Measurements from ENCODE around the gene MDM1.

Gene MDM1

DNA sequence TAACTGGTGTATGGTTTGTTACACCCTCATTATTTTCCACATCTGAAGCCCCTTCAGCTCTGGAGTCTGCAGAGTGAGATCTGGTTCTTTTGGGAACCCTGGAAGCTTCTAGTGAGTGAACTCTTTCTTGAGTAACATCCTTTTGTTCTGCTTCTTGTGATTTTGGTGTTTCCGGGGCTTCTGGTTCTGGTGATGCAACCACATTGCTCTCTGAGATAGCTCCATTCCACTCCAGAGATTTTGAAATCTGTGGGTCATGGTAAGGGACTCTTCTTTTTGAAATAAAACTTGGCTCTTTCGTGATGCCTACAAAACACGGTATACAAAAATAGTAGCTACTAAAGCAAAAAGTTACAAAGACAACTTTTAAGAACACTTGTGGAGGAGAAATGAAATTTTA is 5.4 kb downstream of the MDM1 start:
- no peak for DNase-seq (ENCODE audit: low read depth, low spot score)

DNA sequence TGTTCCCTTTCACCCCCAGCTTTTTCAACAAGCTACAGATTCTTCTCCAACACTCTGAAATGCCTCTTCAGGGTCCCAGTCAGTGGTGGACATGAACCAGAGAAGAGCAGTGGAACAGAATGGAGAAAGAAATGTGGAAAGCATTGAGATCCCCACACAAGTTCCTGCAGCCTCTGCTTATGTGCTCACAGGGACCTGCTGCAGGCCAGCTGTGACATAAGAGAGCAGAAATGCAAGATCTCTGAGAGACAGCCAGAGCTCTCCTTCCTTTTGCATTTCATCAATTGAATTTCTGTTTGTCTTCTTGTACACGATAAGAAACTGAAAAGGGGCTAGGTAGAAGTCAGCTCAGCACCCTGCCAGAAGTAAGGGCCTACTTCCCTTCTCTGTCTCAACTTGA is 6.2 kb downstream of the MDM1 start:
- DNase-seq (ENCODE audit: low read depth, low spot score): no peak

DNA sequence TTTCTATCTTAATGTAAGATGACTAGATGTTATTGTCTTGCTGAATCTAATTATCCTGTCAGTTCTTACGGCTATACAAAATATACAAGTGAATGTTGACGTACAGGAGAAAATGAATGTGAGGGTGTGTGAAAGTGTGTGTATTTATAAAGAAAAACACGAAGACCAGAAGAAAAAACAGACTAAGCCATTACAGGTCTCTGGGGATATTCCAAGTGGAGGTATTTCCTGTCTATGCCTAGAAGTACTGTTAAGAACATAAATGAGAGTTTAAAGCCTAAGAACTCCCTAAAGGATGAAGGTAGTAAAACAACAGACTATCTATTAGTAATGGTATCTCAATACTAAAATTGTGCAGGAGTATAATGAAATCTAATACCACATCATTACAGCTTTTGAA is 7.6 kb downstream of the MDM1 start:
- no peak for DNase-seq (ENCODE audit: low read depth, low spot score)

DNA sequence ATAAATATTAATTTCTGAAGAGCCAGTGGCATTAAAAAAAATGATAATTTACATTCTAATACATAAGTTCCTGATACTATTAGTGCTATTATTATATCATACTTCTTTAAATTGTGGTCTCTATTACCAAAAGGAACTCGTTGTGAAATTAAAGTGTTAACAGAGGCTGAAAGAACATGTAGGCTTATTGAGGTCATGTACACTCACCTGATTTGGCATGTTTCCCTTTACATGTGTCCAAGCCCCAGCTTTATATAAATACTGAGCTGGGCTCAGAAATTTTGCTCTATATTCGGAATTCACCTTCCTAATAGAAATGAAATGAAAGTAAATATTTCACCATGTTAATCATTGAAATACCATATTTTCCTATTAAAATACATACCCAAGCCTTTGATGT is 11.0 kb downstream of the MDM1 start:
- DNase-seq (ENCODE audit: low read depth, low spot score): no peak

DNA sequence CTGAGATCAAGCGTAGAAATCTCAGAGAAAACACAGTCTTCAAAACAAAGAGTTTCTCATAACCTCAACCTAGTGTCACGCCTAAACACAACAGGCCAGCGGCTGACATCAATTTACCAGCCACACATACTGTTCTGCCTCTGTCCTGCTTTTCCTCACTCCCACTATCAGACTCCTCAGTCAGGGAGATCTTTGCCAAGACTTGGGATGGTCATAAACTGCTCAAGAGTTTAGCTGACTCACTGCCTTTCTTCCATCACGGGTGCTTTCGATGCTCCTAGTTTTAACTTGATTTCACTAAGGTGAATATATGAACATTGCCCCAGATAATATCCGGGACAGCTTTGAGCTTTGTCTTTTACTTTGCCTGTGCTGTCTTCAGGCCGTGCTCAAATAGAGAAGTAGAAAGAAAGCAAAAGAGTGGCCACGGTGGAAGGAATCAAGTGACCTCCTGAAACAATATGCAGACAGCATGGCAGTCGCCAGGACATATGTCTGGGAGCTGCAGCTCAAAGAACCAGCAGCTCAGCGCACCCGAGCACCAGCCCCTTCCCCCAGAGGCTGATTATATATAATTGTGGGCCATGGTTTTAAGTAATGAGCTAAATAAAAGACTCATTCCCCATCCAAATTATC is 12.1 kb downstream of the MDM1 start:
- DNase-seq (ENCODE audit: low read depth, low spot score): no peak

DNA sequence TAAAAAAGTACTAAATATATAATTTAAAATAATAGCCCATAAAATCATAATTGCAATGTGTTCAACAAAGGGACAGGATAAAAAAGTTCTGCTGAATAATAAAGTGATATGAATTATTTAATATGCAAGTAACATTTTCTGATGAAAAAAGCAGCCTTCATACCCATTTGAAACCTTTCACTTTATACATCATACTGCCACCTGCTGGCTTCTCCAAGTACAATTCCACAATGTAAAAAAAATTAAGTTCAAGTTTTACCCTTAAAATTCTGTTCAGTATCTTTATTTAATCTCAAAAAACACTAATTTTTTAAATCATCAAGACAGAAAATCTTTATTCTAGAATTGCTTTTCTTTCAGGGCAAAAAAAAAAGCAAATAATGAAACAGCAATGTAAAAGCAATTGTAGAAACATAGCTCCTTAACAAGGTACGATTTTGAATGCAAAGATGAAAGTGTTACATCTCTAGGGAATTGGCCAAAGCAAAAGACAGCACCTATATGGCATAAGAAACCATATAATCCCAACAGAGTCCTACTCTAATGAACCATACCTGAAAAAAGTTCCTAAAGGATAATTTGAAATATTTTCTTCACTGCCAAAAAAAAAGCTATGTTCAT is 15.0 kb downstream of the MDM1 start:
- peak; percentile 56 for DNase-seq (ENCODE audit: low read depth, low spot score)

DNA sequence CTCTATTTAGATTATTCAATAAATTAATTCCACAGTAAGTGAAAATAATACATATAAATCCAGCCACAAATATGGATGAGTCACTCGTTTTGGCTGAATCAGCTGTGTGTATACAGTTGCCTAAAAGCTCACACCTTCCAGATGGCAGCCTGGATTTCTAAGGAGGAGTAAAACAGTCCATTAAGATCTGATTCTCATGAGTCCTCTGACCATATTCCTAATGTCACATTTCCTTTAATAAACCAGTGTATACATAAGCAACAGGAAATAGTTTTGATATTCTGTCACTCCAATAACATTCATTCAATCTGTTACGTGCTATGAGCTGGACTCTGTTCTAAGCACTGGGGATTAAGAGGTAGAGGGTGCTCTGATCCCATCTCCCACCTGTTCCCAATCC is 21.8 kb downstream of the MDM1 start:
- peak; percentile 10 for DNase-seq (ENCODE audit: low read depth, low spot score)

DNA sequence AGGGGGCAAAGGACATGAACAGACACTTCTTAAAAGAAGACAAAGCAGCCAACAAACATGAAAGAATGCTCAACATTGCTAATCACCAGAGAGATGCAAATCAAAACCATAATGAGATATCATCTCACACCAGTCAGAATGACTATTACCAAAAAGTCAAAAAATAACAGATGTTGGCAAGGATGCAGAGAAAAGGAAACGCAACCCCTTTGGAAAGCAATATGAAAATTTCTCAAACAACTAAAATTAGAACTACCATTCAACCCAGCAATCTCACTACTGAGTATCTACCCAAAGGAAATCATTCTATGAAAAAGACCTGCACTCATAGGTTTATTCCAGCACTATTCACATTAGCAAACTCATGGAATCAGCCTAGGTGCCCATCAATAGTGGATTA is 25.6 kb downstream of the MDM1 start:
- no peak for DNase-seq (ENCODE audit: low read depth, low spot score)

DNA sequence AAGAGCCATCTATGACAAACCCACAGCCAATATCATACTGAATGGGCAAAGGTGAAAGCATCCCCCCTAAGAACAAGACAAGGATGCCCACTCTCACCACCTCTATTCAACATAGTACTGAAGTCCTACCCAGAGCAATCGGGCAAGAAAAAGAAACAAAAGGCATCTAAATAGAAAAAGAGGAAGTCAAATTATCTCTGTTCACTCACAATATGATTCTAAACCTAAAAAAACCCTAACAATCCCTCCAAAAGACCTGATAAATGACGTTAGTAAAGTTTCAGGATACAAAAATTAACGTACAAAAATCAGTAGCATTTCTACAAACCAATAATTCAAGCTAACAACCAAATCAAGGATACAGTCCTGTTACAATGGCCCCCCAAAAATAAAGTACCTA is 26.9 kb downstream of the MDM1 start:
- DNase-seq (ENCODE audit: low read depth, low spot score): no peak

DNA sequence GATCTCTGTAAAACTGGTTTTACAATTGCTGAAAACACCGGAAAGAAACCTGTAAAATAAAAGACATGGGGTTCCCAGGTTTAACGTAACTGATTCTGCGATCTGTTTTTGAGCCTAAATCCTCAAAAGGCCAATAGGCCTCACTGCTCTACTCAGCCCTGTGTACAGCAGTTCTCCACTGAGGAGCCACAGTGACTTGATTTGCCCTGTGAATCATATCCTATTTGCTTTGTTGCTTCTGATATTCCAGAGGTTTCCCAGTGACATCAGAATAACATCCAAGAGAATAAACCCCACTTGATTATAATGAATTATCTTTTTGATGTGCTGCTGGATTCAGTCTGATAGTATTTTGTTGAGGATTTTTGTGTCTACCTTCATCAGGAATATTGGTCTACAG is 27.5 kb downstream of the MDM1 start:
- DNase-seq (ENCODE audit: low read depth, low spot score): no peak

DNA sequence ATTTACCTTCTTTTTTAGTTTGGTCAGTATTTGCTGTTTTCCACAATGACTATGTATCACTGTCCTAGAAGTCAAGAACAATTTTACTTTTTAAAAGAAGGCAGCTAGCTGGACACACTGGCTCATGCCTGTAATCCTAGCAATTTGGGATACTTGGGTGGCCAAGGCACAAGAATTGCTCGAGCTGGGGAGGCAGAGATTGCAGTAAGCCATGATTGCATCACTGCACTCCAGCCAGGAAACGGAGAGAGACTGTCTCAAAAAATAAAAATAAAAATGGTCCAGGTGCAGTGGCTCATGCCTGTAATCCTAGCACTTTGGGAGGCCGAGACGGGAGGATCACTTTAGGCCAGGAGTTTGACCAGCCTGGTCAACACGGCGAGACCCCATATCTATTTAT is 28.3 kb downstream of the MDM1 start:
- DNase-seq (ENCODE audit: low read depth, low spot score): no peak

DNA sequence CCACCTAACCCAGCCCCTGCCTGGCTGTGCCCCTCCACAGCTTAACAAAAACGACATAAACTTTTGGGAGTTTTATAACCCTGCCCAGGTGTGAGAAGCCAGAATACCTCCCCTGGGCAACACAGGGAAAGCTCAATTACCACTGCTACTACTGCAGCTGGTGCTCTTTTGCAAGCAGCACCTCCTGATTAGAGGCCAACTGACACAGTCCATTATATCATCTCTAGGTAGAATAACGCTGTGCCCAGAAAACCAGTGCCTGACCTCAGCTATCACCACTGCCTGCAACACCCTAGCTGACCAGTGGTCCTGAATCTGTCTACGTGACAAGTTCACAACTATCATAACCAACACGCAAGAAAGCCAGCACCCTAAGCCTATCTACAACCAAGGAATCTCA is 34.2 kb downstream of the MDM1 start:
- DNase-seq (ENCODE audit: low read depth, low spot score): no peak

DNA sequence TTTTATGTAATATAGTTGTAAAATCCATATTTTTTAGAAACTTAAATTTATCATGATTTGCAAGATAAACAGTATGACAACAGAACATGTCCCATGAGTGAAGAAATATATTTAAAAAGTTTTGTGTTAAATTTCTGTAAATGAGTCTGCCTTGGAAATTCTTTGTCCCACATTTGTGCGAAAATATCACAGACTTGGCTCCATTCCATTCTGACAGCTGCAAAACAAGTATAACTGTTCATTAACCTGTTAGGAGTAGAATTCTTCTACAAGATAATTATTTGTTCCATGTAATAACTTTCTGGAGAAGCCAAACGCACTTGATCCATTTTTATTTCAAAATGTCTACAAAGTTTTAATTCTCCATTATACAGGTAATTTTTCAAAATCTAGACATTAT is 37.9 kb downstream of the MDM1 start:
- DNase-seq (ENCODE audit: low read depth, low spot score): no peak

DNA sequence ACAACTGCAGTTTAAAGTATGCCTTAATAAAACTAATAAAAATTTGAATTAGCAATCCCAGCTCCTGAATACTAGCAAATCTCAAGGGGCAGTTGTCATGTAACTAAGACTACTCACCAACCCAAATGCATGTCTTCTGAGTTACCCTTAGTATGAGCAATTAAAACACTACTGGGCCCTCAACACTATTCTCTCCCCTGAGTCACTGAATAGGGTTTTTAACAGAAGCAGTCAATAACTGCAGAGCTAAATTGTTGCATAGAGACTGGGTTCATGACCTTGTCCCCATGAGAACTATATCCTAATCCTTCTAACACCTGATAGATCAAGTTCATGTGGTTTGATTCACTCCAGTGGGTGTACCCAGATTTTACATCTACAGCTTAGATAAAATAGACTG is 38.8 kb downstream of the MDM1 start:
- no peak for DNase-seq (ENCODE audit: low read depth, low spot score)

DNA sequence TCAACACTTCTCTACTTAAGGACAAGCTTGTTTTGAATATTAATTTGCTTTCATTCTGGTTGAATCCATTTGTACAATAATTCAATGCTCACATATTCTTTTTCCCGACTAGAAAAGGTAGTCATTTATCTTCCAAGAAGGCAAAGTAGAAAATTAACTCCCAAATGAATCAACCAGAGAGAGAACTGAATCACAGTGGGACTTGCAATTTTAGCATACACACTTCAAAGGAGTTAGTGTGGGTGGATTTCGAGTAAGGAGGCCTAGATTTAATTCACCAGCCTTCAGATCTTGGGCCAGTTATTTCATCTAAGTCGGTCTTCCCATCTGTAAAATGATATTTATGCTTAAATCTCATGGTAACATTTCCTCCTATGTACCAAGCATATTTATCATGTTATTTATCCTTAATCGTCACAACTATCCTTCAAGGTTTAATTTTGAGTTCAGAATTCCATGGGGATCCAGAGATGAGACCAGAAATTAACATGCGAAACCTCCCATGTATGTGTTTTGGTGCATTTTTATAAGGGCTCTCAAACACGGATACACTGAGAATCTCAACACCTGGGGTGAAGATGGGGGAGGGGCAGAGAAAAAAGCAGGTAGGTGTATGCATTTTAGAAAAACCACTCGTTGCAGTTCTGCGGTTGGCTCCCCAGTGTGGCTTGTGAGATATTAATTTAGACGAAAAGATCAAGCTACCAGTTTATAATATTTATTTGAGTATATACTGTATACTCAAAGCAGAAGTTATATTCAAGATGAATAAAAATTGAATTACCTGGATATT is 39.8 kb downstream of the MDM1 start:
- DNase-seq (ENCODE audit: low read depth, low spot score): no peak

DNA sequence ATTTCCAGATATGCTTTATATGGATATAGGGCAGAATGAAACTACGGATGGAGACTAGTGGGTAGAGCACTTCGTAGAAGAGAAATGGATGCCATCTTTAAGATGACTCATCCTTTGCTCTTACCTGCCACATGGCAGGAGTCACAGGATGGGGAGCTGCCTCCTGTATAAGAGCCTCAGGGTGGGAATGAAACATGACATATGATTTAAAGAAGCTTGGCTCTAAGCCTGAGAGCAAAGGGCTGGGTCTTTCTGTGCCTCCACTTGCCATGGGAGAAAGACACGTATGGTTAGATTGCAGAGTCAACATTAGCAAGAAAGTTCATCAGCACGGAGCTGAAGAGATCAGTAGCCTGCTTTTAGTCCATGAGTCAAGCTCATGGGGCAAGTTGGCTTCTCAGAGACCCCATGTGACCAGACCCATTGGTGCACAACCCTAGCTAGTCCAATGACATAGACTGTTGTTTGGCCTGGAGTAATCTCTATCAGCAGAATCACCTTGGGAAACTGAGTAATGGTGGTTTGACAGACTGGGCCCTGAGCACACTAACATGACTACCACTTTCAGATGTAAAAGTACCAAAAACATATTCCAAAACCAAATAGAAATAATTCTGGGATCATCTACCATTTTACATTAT is 40.6 kb downstream of the MDM1 start:
- no peak for DNase-seq (ENCODE audit: low read depth, low spot score)

DNA sequence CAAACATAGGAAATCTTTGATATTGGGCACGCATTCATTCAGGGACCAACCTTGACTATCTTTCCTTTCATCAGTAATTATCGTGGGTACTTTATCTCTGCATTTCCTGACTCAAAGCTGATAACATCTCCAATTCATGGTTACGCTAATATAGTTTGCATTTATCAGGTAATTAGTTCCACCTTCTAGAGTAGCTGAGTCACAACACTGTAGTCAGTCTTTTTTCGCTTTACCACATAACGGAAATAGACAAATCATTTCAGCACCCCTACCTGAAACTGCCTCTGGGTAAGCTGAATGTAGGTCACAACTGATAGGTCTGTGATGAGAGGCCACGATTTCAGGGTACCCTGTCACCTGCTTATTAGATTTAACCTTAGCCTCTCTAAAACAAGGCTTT is 42.0 kb downstream of the MDM1 start:
- DNase-seq (ENCODE audit: low read depth, low spot score): no peak

DNA sequence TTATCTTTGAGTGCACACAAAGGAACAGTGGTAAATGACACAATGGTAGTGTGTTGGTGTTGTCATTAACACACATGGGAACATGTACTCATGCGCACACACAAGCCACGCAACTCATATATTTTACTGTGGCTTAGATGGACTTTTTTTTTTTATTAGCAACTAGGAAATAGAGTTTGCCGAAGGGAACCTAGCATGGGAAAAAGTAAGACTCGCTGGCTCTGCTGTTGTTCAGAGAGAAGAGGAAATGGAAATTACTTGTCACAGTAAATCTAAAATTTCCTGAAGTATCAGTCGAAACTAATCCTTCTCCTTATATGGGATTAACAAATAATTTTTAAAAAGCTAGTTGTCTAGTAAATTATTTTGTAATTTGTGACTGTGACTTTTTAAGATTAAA is 45.1 kb downstream of the MDM1 start:
- DNase-seq (ENCODE audit: low read depth, low spot score): no peak

DNA sequence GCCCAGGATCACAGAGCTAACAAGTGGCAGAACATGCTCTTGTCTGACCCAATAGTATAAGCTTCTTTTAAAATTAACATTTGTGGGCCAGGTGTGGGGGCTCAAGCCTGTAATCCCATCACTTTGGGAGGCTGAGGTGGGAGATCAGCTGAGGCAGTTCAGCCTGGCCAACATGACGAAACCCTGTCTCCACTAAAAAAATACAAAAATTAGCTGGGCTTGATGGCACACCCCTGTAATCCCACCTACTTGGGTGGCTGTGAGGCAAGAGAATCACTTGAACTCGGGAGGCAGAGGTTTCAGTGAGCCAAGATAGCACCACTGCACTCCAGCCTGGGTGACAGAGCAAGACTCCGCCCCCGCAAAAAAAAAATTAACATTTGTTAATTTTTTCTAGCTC is 45.8 kb downstream of the MDM1 start:
- no peak for DNase-seq (ENCODE audit: low read depth, low spot score)

DNA sequence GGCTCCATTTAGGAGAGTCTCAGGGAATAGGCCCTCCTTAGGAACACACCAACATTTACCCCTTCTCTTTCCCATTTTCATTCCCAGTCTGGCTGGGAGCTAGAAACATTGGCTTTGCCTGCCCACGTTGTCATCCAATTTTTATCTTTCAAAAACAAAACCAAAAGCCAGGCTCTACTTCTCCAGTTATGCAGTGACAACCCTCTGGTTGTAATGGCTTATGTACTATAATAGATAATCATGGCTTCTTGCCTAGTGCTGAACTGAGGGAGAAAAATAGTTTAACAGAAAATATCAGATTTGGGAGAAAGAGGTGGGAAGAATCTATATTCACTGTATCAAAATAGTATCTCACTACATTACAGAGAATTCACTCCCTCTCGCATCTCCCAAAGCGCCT is 46.6 kb downstream of the MDM1 start:
- DNase-seq (ENCODE audit: low read depth, low spot score): no peak

DNA sequence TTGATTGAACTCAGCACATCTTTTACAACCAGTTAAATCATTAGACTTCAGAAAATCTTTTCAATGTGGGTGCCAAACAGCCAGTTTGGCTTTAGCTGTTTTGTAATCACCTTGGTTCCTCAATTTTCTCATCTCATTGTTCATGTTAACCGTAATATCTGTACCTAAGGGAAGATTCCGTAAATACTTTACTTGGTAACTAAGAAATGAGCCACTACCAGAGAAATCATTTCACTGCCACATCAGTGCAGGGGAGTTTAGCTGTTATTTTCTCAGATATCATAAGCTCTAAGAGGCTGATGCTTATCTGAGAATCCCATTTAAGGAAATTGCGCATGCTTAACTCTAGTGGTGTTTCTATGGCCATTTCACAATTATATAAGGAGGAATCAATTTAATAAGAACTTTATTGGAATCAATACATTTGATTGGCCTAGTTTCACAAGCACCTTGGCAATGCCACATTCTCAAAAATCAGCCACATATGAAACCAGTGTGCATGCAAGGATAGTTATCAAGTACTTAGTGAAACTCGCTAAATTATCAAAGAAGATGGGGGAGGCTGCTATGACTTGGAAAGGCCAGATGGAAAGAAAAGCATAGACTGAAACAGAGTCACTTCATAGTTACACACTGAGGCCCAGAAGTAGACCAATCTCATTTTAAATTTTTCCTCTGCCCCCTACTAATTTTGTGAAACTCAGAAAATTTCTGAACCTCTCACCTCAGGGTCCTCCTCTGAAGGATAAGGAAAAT is 50.7 kb downstream of the MDM1 start:
- DNase-seq (ENCODE audit: low read depth, low spot score): no peak

DNA sequence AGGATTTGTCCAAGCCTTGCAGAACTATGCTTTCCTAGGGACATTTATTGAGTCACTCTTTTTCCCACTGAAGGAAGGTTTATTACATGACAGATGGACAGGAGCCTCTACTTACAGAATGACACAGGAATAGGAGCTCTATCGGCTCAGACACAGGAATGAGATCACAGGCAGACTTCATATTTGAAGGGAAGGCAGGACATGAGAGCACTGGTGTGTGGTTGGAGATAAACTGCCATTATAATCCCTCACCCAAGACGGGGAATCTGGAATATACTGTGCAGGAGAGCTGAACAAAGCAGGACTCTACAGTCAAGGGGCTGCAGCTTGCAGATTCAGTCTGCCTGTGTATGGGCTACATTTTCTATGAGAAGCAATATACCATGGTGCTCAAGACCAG is 51.9 kb downstream of the MDM1 start:
- DNase-seq (ENCODE audit: low read depth, low spot score): no peak
